ENCODE data around the gene TFF3. TPM values are rescaled to one million over a fixed set of nuclear protein-coding genes. Genes with fewer than 3 reads are reported as not detected.

TFF3 gene
- polyA plus RNA-seq, 3 donors = 0.07 TPM; not detected in 2

DNA sequence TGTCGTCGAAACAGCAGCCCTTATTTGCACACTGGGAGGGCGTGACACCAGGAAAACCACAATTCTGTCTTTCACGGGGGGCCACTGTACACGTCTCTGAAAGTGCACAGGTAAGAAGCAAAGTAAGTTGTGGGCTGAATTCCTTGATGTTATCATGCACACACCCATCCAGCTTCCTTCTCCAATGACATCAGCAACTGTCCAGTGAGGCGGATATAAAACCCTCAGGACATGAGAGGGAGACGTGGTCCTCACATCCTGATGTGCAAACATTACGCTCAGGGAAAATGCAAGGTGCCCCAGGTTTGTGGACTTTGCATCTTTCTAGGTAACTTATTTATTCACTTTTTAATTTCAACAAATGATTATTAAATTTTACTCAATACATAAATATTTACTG lies 48.1 kb upstream of the TFF3 start:
- H3K4me1 Mint-ChIP-seq = peaks cover 9% of the 10 kb centered on the region
- H3K9me3 Mint-ChIP-seq = peaks cover 0 to 10% (median 3%) of the 10 kb centered on the region in 7 donors
- H3K79me2 ChIP-seq (ENCODE audit: insufficient read depth, low read length) = no peaks in the 10 kb centered on the region
- H3K4me3 ChIP-seq (replicated peaks in 1 of 3; ENCODE audit: low read depth in 2 of 3, low read length in 3 of 3) = no peak overlapping the region
- peaks cover 3 to 8% of the 10 kb centered on the region in 2 donors for H3K9me3 ChIP-seq (replicated peaks in 1 of 2; ENCODE audit: control insufficient read depth in 1 of 2, insufficient read depth in 1 of 2, low read length in 2 of 2)
- no peak overlapping the region for H3K9ac ChIP-seq (ENCODE audit: insufficient read depth, low read length, poor library complexity, severe bottlenecking)
- no peaks in the 10 kb centered on the region for H3K36me3 Mint-ChIP-seq
- no peak overlapping the region for H3K27ac Mint-ChIP-seq
- H3K27me3 Mint-ChIP-seq (ENCODE audit: low read depth in 3 of 3) = peaks cover 0 to 14% (median 12%) of the 10 kb centered on the region in 3 donors
- H3K27ac ChIP-seq (ENCODE audit: low read depth in 1 of 2, low read length in 2 of 2) = no peak overlapping the region
- intact Hi-C loops (cut with micrococcal nuclease) = no loop called here
- H3K27me3 ChIP-seq (ENCODE audit: control insufficient read depth in 2 of 2, insufficient read depth in 2 of 2, low read length in 2 of 2) = no peaks in the 10 kb centered on the region
- H2AFZ ChIP-seq (ENCODE audit: insufficient read depth, low read depth, low read length, poor library complexity, severe bottlenecking) = no peak overlapping the region
- H3K36me3 ChIP-seq (replicated peaks in 1 of 2; ENCODE audit: control insufficient read depth in 1 of 2, insufficient read depth in 2 of 2, low read length in 2 of 2) = no peaks in the 10 kb centered on the region
- DNase-seq = no peak
- H3K4me3 Mint-ChIP-seq = peak overlapping the region in 1 of 2 donors; percentile 4
- TF ChIP-seq, protein P1, sequence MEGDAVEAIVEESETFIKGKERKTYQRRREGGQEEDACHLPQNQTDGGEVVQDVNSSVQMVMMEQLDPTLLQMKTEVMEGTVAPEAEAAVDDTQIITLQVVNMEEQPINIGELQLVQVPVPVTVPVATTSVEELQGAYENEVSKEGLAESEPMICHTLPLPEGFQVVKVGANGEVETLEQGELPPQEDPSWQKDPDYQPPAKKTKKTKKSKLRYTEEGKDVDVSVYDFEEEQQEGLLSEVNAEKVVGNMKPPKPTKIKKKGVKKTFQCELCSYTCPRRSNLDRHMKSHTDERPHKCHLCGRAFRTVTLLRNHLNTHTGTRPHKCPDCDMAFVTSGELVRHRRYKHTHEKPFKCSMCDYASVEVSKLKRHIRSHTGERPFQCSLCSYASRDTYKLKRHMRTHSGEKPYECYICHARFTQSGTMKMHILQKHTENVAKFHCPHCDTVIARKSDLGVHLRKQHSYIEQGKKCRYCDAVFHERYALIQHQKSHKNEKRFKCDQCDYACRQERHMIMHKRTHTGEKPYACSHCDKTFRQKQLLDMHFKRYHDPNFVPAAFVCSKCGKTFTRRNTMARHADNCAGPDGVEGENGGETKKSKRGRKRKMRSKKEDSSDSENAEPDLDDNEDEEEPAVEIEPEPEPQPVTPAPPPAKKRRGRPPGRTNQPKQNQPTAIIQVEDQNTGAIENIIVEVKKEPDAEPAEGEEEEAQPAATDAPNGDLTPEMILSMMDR (IDR thresholded peaks at IDR 0.05) = no peak
- 28% methylated on average over 6 of the region's 8 CpGs for WGBS (ENCODE audit: insufficient coverage)
- no peak overlapping the region for H3K4me2 ChIP-seq (replicated peaks; ENCODE audit: extremely low read depth, low read length, poor library complexity, severe bottlenecking)
- H4K20me1 ChIP-seq (ENCODE audit: insufficient read depth, low read length) = no peaks in the 10 kb centered on the region
- peaks cover 0 to 6% of the 10 kb centered on the region in 2 donors for H3K4me1 ChIP-seq (ENCODE audit: control insufficient read depth in 1 of 2, insufficient read depth in 2 of 2, low read length in 2 of 2)

DNA sequence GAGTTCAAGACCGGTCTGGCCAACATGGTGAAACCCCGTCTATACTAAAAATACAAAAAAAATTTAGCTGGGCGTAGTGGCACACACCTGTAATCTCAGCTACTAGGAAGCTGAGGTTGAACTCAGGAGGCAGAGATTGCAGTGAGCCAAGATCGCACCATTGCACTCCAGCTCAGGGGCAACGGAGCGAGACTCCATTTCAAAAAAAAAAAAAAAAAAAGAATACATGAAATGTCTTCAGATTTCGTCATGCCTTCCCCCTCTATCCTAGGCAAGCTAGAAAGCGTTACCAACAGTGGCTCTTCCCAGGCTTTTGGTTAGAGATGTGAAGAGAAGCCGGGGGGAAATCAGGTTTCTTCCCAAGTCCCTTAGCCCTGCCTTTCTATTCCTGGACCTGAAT lies 47.5 kb upstream of the TFF3 start:
- H4K20me1 ChIP-seq (ENCODE audit: insufficient read depth, low read length) = no peaks in the 10 kb centered on the region
- Mint-ChIP-seq H3K4me3 (peak overlapping the region in 1 of 2 donors; percentile 4), H3K36me3 (no peaks in the 10 kb centered on the region), H3K27me3 (ENCODE audit: low read depth in 3 of 3) (peaks cover 0 to 14% (median 12%) of the 10 kb centered on the region in 3 donors), H3K27ac (no peak overlapping the region), H3K9me3 (peaks cover 0 to 10% (median 3%) of the 10 kb centered on the region in 7 donors), H3K4me1 (peaks cover 9% of the 10 kb centered on the region)
- no peak overlapping the region for H3K27ac ChIP-seq (ENCODE audit: low read depth in 1 of 2, low read length in 2 of 2)
- H3K4me1 ChIP-seq (ENCODE audit: control insufficient read depth in 1 of 2, insufficient read depth in 2 of 2, low read length in 2 of 2) = peaks cover 0 to 6% of the 10 kb centered on the region in 2 donors
- H3K79me2 ChIP-seq (ENCODE audit: insufficient read depth, low read length) = no peaks in the 10 kb centered on the region
- H3K9ac ChIP-seq (ENCODE audit: insufficient read depth, low read length, poor library complexity, severe bottlenecking) = no peak overlapping the region
- no peak overlapping the region for H2AFZ ChIP-seq (ENCODE audit: insufficient read depth, low read depth, low read length, poor library complexity, severe bottlenecking)
- whole genome bisulfite sequencing (ENCODE audit: insufficient coverage) = 75% methylated on average over 1 of the region's 9 CpGs
- TF ChIP-seq, protein P1 (IDR thresholded peaks at IDR 0.05) = no peak
- intact Hi-C loops (cut with micrococcal nuclease) = no loop called here
- peaks cover 3 to 8% of the 10 kb centered on the region in 2 donors for H3K9me3 ChIP-seq (replicated peaks in 1 of 2; ENCODE audit: control insufficient read depth in 1 of 2, insufficient read depth in 1 of 2, low read length in 2 of 2)
- no peaks in the 10 kb centered on the region for H3K36me3 ChIP-seq (replicated peaks in 1 of 2; ENCODE audit: control insufficient read depth in 1 of 2, insufficient read depth in 2 of 2, low read length in 2 of 2)
- no peak overlapping the region for H3K4me3 ChIP-seq (replicated peaks in 1 of 3; ENCODE audit: low read depth in 2 of 3, low read length in 3 of 3)
- H3K27me3 ChIP-seq (ENCODE audit: control insufficient read depth in 2 of 2, insufficient read depth in 2 of 2, low read length in 2 of 2) = no peaks in the 10 kb centered on the region
- DNase-seq = no peak
- H3K4me2 ChIP-seq (replicated peaks; ENCODE audit: extremely low read depth, low read length, poor library complexity, severe bottlenecking) = no peak overlapping the region
